DOHH2 (cell line): ENCODE data around the gene KLHL40.

Source experiments
- H3F3A ChIP-seq: fragments of 200-600 bp; sonication (generic), shearing (Covaris generic); 2 replicates; pipeline ENCODE4 v1.6.0; 2016; ENCODE audit warnings: antibody characterized with exemption, mild to moderate bottlenecking; ENCODE audit not compliant: control insufficient read depth, insufficient read depth
- H3K27ac ChIP-seq: fragments of 200-600 bp; sonication (generic); 2 replicates; pipeline ENCODE4 v1.5.1; 2014; ENCODE audit warnings: low read depth, mild to moderate bottlenecking, low read length, moderate library complexity
- H3K27me3 ChIP-seq: fragments of 200-600 bp; sonication (generic); 2 replicates; pipeline ENCODE4 v1.6.1; 2014; ENCODE audit warnings: mild to moderate bottlenecking, low read length, mixed read lengths; ENCODE audit not compliant: control insufficient read depth
- H3K36me3 ChIP-seq: fragments of 200-600 bp; sonication (generic); 2 replicates; pipeline ENCODE4 v1.6.1; 2014; ENCODE audit warnings: mild to moderate bottlenecking, low read length, moderate library complexity, mixed read lengths; ENCODE audit not compliant: control insufficient read depth
- H3K4me1 ChIP-seq: fragments of 200-600 bp; sonication (generic); 2 replicates; pipeline ENCODE4 v1.6.1; 2014; ENCODE audit warnings: mild to moderate bottlenecking, low read length, mixed read lengths; ENCODE audit not compliant: control insufficient read depth
- H3K4me2 ChIP-seq: fragments of 200-600 bp; sonication (generic); 2 replicates; pipeline ENCODE4 v1.6.0; 2014; ENCODE audit warnings: mild to moderate bottlenecking, low read length, moderate library complexity
- H3K4me3 ChIP-seq: fragments of 200-600 bp; sonication (generic); 2 replicates; pipeline ENCODE4 v1.5.1; 2014; ENCODE audit warnings: mild to moderate bottlenecking, low read length, mixed read lengths
- H3K79me2 ChIP-seq: fragments of 200-600 bp; sonication (generic); 2 replicates; pipeline ENCODE4 v1.6.1; 2014; ENCODE audit warnings: mild to moderate bottlenecking, low read length, mixed read lengths; ENCODE audit not compliant: control insufficient read depth
- H3K9me2 ChIP-seq: fragments of 200-600 bp; sonication (generic); replicated peaks from 2 replicates; pipeline ENCODE4 v1.6.1; 2014; ENCODE audit warnings: mild to moderate bottlenecking, low read length, mixed read lengths; ENCODE audit not compliant: control insufficient read depth
- H3K9me3 ChIP-seq: fragments of 200-600 bp; sonication (generic); 2 replicates; pipeline ENCODE4 v1.6.1; 2014; ENCODE audit warnings: antibody characterized with exemption, low read length, mixed read lengths; ENCODE audit not compliant: control insufficient read depth, insufficient read depth
- H4K20me1 ChIP-seq: fragments of 200-600 bp; sonication (generic); 2 replicates; pipeline ENCODE4 v1.6.0; 2014; ENCODE audit warnings: low read depth, mild to moderate bottlenecking, antibody characterized with exemption, low read length, moderate library complexity; ENCODE audit not compliant: control insufficient read depth, insufficient read depth
- EZH2phosphoT487 ChIP-seq: fragments of 200-600 bp; sonication (generic); IDR thresholded peaks from 2 replicates; pipeline ENCODE4 v1.6.1; 2017; ENCODE audit warnings: borderline replicate concordance, mild to moderate bottlenecking, antibody characterized with exemption, low read length, moderate library complexity, mixed read lengths
- TF ChIP-seq, protein P1 (sequence below): fragments of 200-600 bp; sonication (generic); IDR thresholded peaks from one replicate; pipeline ENCODE4 v1.5.1; 2014; ENCODE audit warnings: antibody characterized with exemption, mild to moderate bottlenecking, low read depth, low read length; ENCODE audit not compliant: poor library complexity, severe bottlenecking

The KLHL40 gene

DNA sequence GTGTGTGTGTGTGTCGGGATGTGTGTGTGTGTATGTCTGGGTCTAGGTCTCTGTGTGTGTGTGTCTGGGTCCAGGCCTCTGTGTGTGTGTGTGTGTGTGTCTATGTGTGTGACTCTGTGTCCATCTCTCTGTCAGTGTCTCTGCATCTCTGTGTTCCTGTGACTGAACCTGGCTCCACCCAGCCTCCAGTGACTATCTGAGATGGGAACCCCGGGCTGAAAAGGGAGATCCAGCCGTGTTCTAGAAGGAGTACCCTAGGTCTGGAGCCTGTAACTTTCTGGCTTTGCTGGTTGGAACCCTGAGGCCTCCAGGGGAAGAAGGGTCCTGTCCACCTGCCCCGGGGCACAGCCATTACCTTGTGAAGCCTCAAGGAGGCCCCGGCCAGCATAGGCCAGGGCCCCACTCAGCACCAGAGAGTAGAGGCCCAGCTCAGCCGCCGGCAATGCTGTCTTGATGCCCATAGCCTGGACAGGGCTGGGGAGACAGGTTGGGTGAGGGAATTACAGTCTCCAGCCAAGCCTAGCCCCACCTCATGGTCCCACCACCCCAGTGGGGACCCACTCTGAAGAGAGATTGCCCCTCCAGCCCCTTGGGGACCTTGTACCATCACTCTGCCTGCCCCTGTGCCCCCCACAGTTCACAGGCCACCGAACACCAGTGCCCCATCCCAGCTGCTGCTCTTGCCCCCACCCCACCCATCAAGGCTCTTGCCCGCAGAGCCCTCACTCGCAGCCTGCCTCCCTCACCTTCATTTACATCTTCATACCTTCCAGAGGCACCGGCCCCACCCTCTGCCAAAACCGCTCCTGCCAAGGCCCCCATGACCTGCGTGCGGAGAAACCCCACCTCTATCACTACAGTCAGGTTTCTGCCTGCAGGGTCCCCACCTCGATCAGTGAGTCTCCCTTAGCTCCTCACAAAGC is 15.3 kb downstream of the KLHL40 start:
- TF ChIP-seq EZH2phosphoT487 = no peak
- TF ChIP-seq, protein P1, sequence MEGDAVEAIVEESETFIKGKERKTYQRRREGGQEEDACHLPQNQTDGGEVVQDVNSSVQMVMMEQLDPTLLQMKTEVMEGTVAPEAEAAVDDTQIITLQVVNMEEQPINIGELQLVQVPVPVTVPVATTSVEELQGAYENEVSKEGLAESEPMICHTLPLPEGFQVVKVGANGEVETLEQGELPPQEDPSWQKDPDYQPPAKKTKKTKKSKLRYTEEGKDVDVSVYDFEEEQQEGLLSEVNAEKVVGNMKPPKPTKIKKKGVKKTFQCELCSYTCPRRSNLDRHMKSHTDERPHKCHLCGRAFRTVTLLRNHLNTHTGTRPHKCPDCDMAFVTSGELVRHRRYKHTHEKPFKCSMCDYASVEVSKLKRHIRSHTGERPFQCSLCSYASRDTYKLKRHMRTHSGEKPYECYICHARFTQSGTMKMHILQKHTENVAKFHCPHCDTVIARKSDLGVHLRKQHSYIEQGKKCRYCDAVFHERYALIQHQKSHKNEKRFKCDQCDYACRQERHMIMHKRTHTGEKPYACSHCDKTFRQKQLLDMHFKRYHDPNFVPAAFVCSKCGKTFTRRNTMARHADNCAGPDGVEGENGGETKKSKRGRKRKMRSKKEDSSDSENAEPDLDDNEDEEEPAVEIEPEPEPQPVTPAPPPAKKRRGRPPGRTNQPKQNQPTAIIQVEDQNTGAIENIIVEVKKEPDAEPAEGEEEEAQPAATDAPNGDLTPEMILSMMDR = no peak
- no peaks in the 10 kb centered on the region for H3K27me3 ChIP-seq
- H3F3A ChIP-seq = no peaks in the 10 kb centered on the region
- H3K4me1 ChIP-seq = no peaks in the 10 kb centered on the region
- H3K4me3 ChIP-seq = no peak overlapping the region
- H3K27ac ChIP-seq = no peak overlapping the region
- H3K79me2 ChIP-seq = no peaks in the 10 kb centered on the region
- no peaks in the 10 kb centered on the region for H3K36me3 ChIP-seq
- H4K20me1 ChIP-seq = no peaks in the 10 kb centered on the region
- H3K4me2 ChIP-seq = no peak overlapping the region
- H3K9me2 ChIP-seq = no peaks in the 10 kb centered on the region
- no peaks in the 10 kb centered on the region for H3K9me3 ChIP-seq

DNA sequence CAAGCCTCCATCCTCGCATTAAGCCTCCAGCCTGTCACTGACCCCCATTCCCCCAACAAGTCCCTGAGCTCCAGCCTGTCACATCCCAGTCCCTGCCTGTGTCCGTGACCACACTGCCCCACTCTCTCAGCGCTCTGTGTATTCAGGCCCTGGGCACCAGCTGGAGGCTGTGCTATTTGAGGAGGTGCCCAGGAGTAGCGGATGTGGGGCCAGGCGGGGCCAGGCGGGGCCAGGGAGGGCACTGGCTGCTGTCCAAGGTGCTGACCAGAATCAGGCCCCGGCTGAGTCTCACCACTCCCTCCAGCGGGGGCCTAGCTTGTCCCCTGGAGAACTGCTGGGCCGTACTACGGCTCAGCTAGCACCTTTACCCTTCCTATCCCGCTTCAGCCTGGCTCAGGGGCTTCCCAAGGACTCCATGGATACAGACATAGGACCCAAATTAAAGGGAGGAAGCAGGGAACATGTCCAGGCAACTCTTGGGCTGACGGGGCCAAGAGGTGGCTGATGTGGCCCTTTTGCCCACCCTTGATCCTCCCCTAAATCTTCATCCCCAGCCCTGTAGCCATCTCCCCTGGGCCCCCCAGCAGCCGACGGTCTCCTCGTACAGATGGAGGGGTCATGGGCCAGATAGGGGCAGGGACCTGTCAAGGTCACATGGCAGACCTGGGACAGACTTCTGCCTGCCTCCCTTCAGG is 16.2 kb downstream of the KLHL40 start:
- Histone ChIP-seq H3K9me3 (no peaks in the 10 kb centered on the region), H3K4me1 (no peaks in the 10 kb centered on the region), H3K27me3 (no peaks in the 10 kb centered on the region), H3K36me3 (no peaks in the 10 kb centered on the region), H3K9me2 (no peaks in the 10 kb centered on the region), H3K79me2 (no peaks in the 10 kb centered on the region), H3K27ac (no peak overlapping the region), H3K4me2 (no peak overlapping the region), H3F3A (no peaks in the 10 kb centered on the region), H3K4me3 (no peak overlapping the region), H4K20me1 (no peaks in the 10 kb centered on the region)
- TF ChIP-seq EZH2phosphoT487 = no peak
- TF ChIP-seq, protein P1 = no peak

DNA sequence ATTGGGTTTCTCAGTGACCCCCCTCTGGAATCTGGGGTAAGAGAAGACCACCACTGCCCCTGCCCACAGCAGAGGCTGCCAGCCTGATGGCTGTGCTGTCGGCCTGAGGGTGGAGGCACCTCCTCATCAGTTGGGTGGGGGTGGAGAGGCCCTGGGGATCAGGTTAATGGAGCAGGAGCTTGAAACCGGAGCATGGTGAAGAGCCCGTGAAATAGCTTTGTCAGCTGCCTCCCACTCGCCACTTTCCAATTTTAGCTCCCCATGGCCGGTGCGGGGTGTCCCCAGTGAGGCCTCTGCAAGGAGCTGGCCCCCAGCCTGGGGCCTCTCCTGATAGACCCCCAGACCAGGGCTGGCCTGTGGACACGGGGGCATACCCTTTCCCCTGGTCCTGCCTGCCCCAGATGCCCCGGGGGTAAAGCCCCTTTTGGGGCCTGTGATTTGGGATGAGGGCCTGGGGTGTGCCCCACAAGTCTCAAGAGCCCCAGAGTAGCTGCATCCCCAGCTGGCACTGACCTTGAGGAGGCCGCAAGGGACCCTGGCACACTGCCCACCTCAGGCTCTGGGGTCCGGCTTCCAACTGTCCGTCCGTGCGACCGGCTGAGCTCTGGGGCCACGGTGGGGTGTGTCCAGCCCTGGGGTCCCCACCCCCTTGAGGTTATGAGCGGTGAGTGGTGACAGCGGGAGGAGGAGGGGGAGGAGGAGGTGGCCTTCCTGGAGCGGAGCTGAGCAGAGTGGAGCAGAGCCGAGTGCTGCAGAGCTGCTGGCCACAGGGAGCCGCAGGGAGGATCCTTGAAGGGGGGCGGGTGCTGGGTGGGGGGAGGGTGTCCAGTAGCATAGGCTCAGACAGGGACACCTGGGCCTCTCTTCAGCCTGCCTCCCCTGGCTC is 17.0 kb downstream of the KLHL40 start, which contains the start of gene HHATL:
HHATL (minus strand) TSS at position 733 of the 886 bp plus-strand sequence. CDS start 1,972 bp downstream, outside the sequence.
- Histone ChIP-seq H4K20me1 (no peaks in the 10 kb centered on the region), H3K4me3 (no peak within 1 kb of the TSS), H3K27ac (no peak within 1 kb of the TSS), H3K4me1 (no peaks in the 10 kb centered on the region), H3F3A (no peaks in the 10 kb centered on the region), H3K4me2 (no peak within 1 kb of the TSS), H3K9me3 (no peaks in the 10 kb centered on the region), H3K36me3 (no peaks in the 10 kb centered on the region), H3K79me2 (no peaks in the 10 kb centered on the region), H3K9me2 (no peaks in the 10 kb centered on the region), H3K27me3 (no peaks in the 10 kb centered on the region)
- TF ChIP-seq EZH2phosphoT487 = no peak
- TF ChIP-seq, protein P1 = no peak
